EH (cell line): Measurements from ENCODE around the gene PRR16.
"Not testable (repeated sequence)": the region's sequence is repeated elsewhere in the genome, so short reads cannot be mapped to it uniquely, and the experiment has no call there.

Source experiments
- DNase-seq: peaks from one replicate; pipeline ENCODE4 v3.0.0-alpha.2; 2015; ENCODE audit warnings: low read depth

PRR16 gene

DNA sequence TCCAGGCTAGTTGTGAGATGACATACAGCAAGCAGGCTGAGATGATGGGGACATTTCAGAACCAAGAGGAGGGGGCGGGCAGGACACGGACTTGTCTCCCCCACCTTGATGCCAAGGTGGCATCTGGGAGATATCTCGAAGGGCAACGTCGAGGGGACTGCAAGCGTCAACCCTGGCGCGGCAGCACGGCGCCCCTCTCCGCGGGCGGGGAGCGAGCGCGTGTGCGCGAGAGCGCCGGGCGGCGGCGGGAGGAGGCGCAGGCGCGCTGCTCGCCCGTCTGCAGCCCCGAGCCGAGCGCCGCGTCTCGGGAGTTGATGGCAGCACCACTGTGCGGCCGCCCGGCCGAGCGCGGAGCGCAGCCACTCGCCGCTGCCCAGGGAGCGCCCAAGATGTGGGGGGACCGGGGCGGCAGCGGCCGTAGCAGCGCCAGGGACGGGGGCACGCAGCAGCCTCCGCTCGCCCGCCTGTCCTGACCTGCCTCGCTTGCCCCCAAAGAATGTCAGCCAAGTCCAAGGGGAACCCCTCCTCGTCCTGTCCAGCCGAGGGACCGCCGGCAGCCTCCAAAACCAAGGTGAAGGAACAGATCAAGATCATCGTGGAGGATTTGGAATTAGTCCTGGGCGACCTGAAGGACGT is at the start of gene PRR16:
PRR16 (plus strand) TSS at position 310 of the 636 bp plus-strand sequence.
- DNase-seq: peak; percentile 80

- peak; percentile 20 for DNase-seq
Observed at GRCh38 chr5:120415985-120416384, 48.1 kb upstream of the PRR16 start.

DNA sequence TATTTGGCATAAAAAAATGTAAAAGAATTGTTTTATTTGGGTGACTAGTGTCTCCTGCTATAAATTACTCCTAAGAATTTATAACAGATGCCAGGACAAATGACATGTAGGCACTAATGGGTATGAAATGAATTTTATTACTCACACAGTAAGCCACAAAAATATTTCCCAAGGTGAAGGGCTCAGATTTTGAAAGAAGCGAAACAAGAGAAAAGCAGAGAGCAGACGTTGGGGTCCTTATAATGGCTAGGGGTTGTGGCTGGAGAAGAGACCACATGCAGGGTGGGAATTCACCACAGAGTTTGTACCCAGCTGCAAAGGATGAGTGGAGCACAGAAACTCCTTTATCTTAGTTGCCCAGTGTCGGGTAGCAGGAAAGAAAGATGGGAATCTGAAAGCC is 45.0 kb upstream of the PRR16 start:
- peak; percentile 26 for DNase-seq

DNA sequence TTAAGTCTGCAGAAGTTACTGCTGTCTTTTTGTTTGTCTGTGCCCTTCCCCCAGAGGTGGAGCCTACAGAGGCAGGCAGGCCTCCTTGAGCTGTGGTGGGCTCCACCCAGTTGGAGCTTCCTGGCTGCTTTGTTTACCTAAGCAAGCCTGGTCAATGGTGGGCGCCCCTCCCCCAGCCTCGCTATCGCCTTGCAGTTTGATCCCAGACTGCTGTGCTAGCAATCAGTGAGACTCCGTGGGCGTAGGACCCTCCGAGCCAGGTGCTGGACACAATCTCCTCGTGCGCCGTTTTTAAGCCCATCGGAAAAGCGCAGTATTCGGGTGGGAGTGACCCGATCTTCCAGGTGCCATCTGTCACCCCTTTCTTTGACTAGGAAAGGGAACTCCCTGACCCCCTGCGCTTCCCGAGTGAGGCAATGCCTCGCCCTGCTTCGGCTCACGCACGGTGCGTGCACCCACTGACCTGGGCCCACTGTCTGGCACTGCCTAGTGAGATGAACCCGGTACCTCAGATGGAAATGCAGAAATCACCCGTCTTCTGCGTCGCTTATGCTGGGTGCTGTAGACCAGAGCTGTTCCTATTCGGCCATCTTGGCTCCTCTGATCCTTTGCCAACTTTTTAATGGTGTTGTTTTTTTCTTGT is 37.3 kb upstream of the PRR16 start:
- DNase-seq: not testable (repeated sequence)

DNA sequence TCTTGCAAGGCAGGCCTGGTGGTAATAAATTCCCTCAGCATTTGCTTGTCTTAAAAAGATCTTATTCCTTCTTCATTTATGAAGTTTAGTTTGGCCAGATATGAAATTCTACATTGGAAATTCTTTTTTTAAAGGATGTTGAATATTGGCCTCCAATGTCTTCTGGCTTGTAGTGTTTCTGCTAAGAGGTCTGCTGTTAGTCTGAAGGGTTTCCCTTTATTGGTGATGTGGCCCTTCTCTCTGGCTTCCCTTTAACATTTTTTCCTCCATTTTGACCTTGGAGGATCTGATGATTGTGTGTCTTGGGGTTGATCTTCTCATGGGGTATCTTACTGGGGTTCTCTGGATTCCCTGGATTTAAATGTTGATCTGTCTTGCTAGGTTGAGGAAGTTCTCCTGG is 33.5 kb upstream of the PRR16 start:
- no peak for DNase-seq

DNA sequence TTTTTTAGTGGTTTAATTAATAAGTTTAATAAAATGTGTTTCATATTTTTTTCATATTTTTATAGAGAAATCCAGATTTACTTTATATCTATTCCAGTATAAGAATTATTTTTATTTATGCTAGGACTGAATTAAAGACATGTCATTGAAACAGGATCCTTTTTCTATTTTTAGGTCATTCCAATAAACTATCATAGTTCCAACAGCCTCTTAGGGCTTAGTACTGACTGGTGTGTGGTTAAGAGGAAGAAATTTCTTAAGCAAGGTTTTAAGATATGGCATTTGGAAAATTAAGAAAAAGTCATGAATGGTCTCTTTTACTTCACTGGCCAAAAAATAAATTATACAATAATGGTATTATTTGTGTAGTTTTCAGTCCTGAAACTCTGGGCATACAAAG is 31.2 kb upstream of the PRR16 start:
- no peak for DNase-seq

- DNase-seq: no peak
Observed at GRCh38 chr5:120435129-120435528, 29.0 kb upstream of the PRR16 start.

- peak; percentile 83 for DNase-seq
Observed at GRCh38 chr5:120436996-120437395, 27.1 kb upstream of the PRR16 start.

DNA sequence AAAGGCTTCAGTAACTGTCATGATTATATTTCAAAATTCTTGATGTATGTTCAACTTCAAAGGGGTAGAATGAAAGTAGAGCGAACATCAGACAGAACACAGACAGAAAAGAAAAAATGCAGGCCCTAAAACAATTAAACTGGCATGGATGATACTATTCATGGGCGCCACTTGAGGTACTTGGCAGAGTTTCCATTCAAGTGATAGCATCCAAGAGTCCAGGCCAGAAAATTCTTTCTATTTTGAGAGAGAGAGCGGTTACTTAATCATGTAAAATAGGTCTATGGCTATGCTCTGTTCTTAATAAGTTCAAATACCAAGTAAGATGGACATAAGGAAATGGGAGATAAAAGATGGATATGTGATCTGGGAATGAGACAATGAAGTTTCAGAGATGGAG is 21.4 kb upstream of the PRR16 start:
- DNase-seq: no peak

GRCh38 chr5:120443607-120444006 is 20.5 kb upstream of the PRR16 start:
- no peak for DNase-seq

- peak; percentile 96 for DNase-seq
Observed at GRCh38 chr5:120446068-120446492, 18.0 kb upstream of the PRR16 start.

DNA sequence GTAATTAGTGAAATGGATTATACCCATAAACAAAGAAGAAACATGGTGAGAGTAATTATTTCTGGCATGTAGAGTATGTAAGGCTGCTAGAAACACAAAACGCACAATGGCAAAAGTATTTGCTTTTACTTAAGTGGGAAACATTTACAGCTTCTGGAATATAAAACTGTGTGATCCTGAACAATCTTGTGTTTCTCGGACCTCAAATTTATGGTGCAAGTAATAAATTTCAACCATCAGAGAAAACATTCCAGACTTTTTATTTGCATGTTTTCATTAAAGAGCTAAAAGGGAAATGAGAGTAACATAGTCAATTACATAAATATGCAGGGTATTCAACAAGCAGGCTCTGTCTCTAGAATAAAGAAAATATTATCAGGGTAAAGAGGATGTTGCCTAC is 17.2 kb upstream of the PRR16 start:
- DNase-seq: peak; percentile 91

DNA sequence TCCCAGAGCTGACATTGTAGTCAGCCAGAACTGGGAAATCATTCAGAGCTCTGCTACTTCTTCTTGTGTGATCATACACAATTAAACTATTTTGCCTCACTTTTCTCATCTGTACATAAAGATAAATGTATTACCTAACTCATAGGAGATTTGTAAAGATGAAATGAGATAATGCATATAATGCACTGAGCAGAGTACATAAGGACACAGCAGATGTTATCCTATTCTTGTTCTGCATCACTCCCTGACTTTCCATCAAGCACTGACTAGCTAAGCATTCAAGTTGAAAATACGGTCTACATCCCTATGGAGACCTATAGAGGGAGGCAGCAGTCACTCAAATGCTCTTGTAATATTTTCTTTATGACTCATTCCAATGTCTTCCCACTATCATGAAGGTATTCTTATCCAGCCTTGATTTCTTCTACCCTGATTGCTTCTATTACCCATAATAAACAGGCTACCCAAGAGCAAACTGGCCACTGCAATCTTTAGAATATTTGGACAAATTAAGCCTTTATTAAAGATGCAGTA is 16.3 kb upstream of the PRR16 start:
- peak; percentile 52 for DNase-seq

- peak; percentile 92 for DNase-seq
Observed at GRCh38 chr5:120449501-120449900, 14.6 kb upstream of the PRR16 start.

DNA sequence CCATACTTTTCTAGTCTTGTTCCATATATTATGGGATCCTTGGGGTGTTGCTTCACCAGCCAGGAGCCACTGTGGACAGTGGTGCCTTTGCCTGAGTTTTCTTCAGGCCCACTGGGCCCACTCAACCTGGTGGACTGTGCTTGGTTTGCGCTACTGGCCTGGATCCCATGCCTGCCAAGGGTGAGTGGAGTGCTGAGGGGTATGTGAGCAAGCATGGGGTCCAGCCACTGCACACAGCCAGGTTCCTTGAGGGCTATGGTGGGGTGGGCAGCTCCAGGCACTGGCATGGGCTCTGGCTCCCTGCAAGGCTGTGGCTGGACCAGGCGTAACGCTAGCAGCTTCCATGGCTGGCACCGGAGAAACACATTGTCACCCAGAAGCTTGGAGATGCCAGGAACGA is 13.2 kb upstream of the PRR16 start:
- DNase-seq: no peak

GRCh38 chr5:120451445-120451844 is 12.7 kb upstream of the PRR16 start:
- DNase-seq: no peak

GRCh38 chr5:120452471-120452870 is 11.6 kb upstream of the PRR16 start:
- peak; percentile 66 for DNase-seq

DNA sequence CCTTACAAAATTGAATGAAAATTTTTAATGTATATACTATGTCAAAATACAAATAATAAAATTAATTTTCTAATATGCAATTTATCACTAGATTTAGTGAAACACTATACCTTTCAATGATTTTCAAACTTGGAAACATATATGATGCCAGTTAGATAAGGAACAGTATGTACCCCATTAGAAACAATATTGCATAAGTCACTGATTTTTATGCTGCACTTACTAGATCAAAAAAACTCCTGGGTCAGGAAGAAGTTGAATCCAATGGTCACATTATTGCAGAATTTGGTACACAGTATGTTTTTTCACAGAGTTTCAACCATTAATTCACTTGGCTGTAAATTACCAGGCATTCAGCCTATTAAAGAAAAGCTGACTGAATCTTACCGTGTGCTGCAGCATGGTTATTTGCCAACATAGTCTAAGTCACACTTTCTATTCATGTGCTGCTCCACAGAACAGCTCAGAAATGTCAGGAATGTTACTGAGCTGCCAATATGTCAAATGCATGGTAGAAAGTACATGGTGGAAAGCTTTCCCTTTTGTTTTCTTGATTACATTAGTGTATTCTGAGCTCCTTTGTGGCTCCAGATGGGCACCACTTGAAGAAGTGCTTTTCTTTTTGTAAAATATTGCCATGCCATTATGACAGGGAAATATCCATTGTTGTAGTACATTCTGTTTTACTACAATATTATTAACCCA is 9.9 kb upstream of the PRR16 start:
- peak; percentile 90 for DNase-seq

DNA sequence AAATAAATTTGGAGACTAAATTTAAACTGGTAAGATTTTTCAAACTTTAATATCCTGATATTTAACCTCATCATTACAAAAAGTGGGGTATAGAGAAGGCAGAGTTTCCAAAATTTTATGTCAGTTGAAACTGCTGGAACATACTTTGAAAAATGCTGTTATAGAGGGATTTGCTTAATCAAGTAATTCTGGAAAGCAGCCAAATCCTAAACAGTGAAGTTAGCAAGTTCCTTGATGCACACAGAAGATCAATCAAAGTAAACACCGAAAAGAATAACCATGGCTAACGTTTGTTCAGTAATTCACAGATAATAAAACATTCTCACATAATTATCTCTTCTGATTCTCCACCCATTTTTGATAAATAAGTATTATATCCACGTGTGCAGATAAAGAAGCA is 8.1 kb upstream of the PRR16 start:
- no peak for DNase-seq

DNA sequence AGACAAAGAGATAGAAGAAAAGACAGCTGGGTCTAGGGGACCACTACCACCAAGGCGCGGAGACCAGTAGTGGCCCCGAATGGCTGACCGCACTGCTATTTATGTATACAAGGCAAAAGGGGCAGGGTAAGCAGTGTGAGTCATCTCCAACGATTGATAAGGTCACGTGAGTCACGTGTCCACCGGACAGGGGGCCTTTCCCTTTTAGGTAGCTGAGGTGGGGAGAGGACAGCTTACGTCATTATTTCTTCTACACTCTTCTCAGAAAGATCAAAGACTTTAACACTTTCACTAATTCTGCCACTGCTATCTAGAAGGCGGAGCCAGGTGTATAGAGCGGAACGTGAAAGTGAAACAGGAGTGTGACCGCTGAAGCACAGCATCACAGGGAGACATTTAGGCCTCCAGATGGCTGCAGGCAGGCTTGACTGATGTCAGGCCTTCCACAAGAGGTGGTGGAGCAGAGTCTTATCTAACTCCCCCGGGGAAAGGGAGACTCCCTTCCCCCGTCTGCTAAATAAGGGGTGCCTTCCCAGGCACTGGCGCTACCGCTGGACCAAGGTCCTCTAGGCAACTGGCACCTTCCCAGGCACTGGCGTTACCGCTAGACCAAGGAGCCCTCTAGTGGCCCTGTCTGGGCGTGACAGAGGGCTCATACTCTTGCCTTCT is 6.1 kb upstream of the PRR16 start:
- DNase-seq: peak; percentile 68

GRCh38 chr5:120458508-120458847 is 5.6 kb upstream of the PRR16 start:
- not testable (repeated sequence) for DNase-seq

- DNase-seq: no peak
Observed at GRCh38 chr5:120461251-120461650, 2.8 kb upstream of the PRR16 start.
